SK-N-SH (cell line): ENCODE measurements around the gene USP13. TPM values are rescaled to one million over a fixed set of nuclear protein-coding genes. Genes with fewer than 3 reads are reported as not detected.

ENCODE experiments used
- CTCF ChIA-PET: fragments of 300-600, 350-600 bp; formaldehyde crosslinking; extraction: SDS; loops from one replicate; lab custom pipeline; 2021; lab: Yijun Ruan, JAX
- POLR2A ChIA-PET: fragments of 350-600 bp; sonication (Branson Sonifier 250); formaldehyde crosslinking; extraction: SDS; loops from one replicate; lab custom pipeline; 2020; ENCODE audit warnings: antibody characterized with exemption, inconsistent platforms; lab: Yijun Ruan, JAX
- DNase-seq: peaks from one replicate; pipeline ENCODE4 v3.0.0; 2012
- H2AFZ ChIP-seq: fragments of 200-600 bp; sonication (generic); 2 replicates; pipeline ENCODE4 v1.8.1; 2016; ENCODE audit warnings: antibody characterized with exemption, mild to moderate bottlenecking, low read depth
- H3F3A ChIP-seq: fragments of 200-600 bp; sonication (generic); replicated peaks from 2 replicates; pipeline ENCODE3; 2016; ENCODE audit warnings: antibody characterized with exemption, mild to moderate bottlenecking; ENCODE audit not compliant: insufficient read depth
- H3K27ac ChIP-seq, 2 experiments: fragments of 200-500 bp in 1 of 2; fragments of 200-600 bp in 1 of 2; sonication (Bioruptor generic) in 1 of 2; sonication (generic), shearing (Covaris generic) in 1 of 2; 2 replicates each; pipeline versions ENCODE4 v1.5.1 to v1.6.1; 2014 to 2016; ENCODE audit warnings: low read depth in 2 of 2, inconsistent platforms in 1 of 2, low read length in 1 of 2, mild to moderate bottlenecking in 1 of 2, mixed read lengths in 1 of 2
- H3K27me3 ChIP-seq: fragments of 200-600 bp; sonication (generic), shearing (Covaris generic); 2 replicates; pipeline ENCODE4 v1.6.1; 2016; ENCODE audit warnings: mixed run types; ENCODE audit not compliant: insufficient read depth
- H3K36me3 ChIP-seq, 2 experiments: fragments of 200-500 bp in 1 of 2; fragments of 200-600 bp in 1 of 2; sonication (Bioruptor generic) in 1 of 2; sonication (generic) in 1 of 2; replicated peaks in 1 of 2; 2 replicates each; pipeline versions ENCODE3 to v1.5.1; 2014 to 2016; ENCODE audit warnings: low read length in 1 of 2, mild to moderate bottlenecking in 1 of 2; ENCODE audit not compliant: insufficient read depth in 2 of 2, control insufficient read depth in 1 of 2
- H3K4me1 ChIP-seq, 2 experiments: fragments of 200-500 bp in 1 of 2; fragments of 200-600 bp in 1 of 2; sonication (Bioruptor generic) in 1 of 2; sonication (generic), shearing (Covaris generic) in 1 of 2; 2 replicates each; pipeline versions ENCODE4 v1.5.1 to v1.6.1; 2014 to 2016; ENCODE audit warnings: low read depth in 1 of 2, low read length in 1 of 2, mixed run types in 1 of 2; ENCODE audit not compliant: insufficient read depth in 2 of 2, control insufficient read depth in 1 of 2
- H3K4me2 ChIP-seq: fragments of 200-600 bp; sonication (generic), shearing (Covaris generic); 2 replicates; pipeline ENCODE4 v1.6.1; 2017; ENCODE audit warnings: mixed run types
- H3K4me3 ChIP-seq, 2 experiments: fragments of 200-500 bp in 1 of 2; fragments of 200-600 bp in 1 of 2; sonication (Bioruptor generic) in 1 of 2; sonication (generic), shearing (Covaris generic) in 1 of 2; 2 replicates each; pipeline versions ENCODE4 v1.5.1 to v1.8.1; 2014 to 2016; ENCODE audit warnings: low read depth in 2 of 2, inconsistent platforms in 1 of 2, low read length in 1 of 2, mild to moderate bottlenecking in 1 of 2, mixed read lengths in 1 of 2, moderate library complexity in 1 of 2
- H3K79me2 ChIP-seq: fragments of 200-600 bp; sonication (generic); 2 replicates; pipeline ENCODE4 v1.8.1; 2017; ENCODE audit warnings: mild to moderate bottlenecking; ENCODE audit not compliant: insufficient read depth
- H3K9ac ChIP-seq: fragments of 200-600 bp; sonication (generic); 2 replicates; pipeline ENCODE4 v1.6.1; 2017; ENCODE audit warnings: mixed run types
- H3K9me2 ChIP-seq: fragments of 200-600 bp; sonication (generic); 2 replicates; pipeline ENCODE4 v1.6.1; 2017; ENCODE audit warnings: mixed run types
- H3K9me3 ChIP-seq: fragments of 200-600 bp; sonication (generic); 2 replicates; pipeline ENCODE4 v1.6.1; 2017; ENCODE audit warnings: mixed run types, mild to moderate bottlenecking, moderate library complexity
- H4K20me1 ChIP-seq: fragments of 200-600 bp; sonication (generic); 2 replicates; pipeline ENCODE4 v1.6.1; 2017; ENCODE audit warnings: mild to moderate bottlenecking, mixed run types; ENCODE audit not compliant: insufficient read depth
- CTCF ChIP-seq: fragments of 200-600 bp; sonication (generic); IDR thresholded peaks from 2 replicates; pipeline ENCODE4 v1.6.1; 2017; ENCODE audit warnings: antibody characterized with exemption, mild to moderate bottlenecking, moderate library complexity
- EZH2phosphoT487 ChIP-seq: fragments of 200-600 bp; sonication (generic); IDR thresholded peaks from 2 replicates; pipeline ENCODE4 v1.6.1; 2017; ENCODE audit warnings: low read depth, mixed run types, mild to moderate bottlenecking, antibody characterized with exemption, moderate library complexity, borderline replicate concordance
- FOSL2 ChIP-seq: IDR thresholded peaks from 2 replicates; pipeline ENCODE4 v1.4.0; 2012; ENCODE audit warnings: low read depth, mild to moderate bottlenecking, moderate library complexity, borderline replicate concordance
- GABPA ChIP-seq: IDR thresholded peaks from 2 replicates; pipeline ENCODE4 v1.4.0; 2012; ENCODE audit warnings: low read depth, mild to moderate bottlenecking
- GATA2 ChIP-seq: sonication (generic); formaldehyde crosslinking; IDR thresholded peaks from 2 replicates; pipeline ENCODE4 v1.5.0; 2020; ENCODE audit warnings: mild to moderate bottlenecking, missing genetic modification reagents
- JUND ChIP-seq: IDR thresholded peaks from 2 replicates; pipeline ENCODE4 v1.4.0; 2012
- MAX ChIP-seq: IDR thresholded peaks from 2 replicates; pipeline ENCODE4 v1.4.0; 2012; ENCODE audit warnings: low read depth
- MXI1 ChIP-seq: IDR thresholded peaks from 2 replicates; pipeline ENCODE4 v1.6.1; 2012; ENCODE audit warnings: mild to moderate bottlenecking, low read depth, low read length, improper control_type of control experiment
- RFX5 ChIP-seq: IDR thresholded peaks from 2 replicates; pipeline ENCODE4 v1.6.1; 2012; ENCODE audit warnings: mild to moderate bottlenecking, improper control_type of control experiment, low read length
- RXRA ChIP-seq: IDR thresholded peaks from 2 replicates; pipeline ENCODE4 v1.4.0; 2012; ENCODE audit warnings: low read depth, mild to moderate bottlenecking, borderline replicate concordance
- TCF12 ChIP-seq: IDR thresholded peaks from 2 replicates; pipeline ENCODE4 v1.4.0; 2012
- TEAD4 ChIP-seq: IDR thresholded peaks from 2 replicates; pipeline ENCODE4 v1.4.0; 2012; ENCODE audit warnings: mild to moderate bottlenecking, borderline replicate concordance; ENCODE audit not compliant: insufficient read depth
- USF2 ChIP-seq: fragments of 150-350 bp; IDR thresholded peaks from 2 replicates; pipeline ENCODE4 v1.6.1; 2017; ENCODE audit warnings: antibody characterized with exemption, low read length, low read depth, borderline replicate concordance
- YY1 ChIP-seq: IDR thresholded peaks from 2 replicates; pipeline ENCODE4 v1.4.0; 2012; ENCODE audit warnings: low read depth, mild to moderate bottlenecking
- WGBS: methylation state at CpG from one replicate; pipeline ENCODE4 v1.1.6; 2017; ENCODE audit warnings: low lambda C conversion rate; 5-methylcytosine and 5-hydroxymethylcytosine counted together
- polyA plus RNA-seq, 3 experiments: library from polyadenylated mRNA; depleted of rRNA; stranded (reverse); fragments of >200 nt; gene quantifications; 2 replicates each; pipeline ENCODE4 v1.2.3, GENCODE V29; 2012
- TF ChIP-seq, protein P1 (sequence below): IDR thresholded peaks from 2 replicates; pipeline ENCODE4 v1.4.0; 2012; ENCODE audit warnings: low read depth, borderline replicate concordance

The USP13 gene
- polyA plus RNA-seq, 1 of the 3 experiments (the other 2 are of a cell fraction), result 8.2 TPM

DNA sequence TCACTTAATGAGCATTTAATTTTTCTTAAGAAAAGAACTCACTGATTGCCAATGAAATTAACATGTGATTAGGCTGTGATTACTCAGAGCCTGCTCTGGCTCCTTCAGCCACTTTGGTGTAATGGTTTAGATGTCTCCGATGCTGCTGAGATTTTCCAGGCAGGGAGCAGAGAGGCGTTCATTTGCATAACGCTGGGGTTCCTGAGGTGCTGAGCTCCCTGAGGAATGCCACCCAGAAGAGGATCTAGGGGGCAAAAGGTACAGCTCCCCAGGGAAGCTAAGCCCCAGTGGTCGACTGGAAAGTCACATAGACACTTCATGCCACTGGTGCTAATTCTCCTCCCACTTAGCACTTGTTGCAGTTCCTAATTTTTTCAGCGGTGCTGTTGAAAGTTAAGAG is 119.5 kb downstream of the USP13 start:
- H3K9me3 ChIP-seq, result no peaks in the 10 kb centered on the region
- no peaks in the 10 kb centered on the region for H3K9me2 ChIP-seq
- H2AFZ ChIP-seq, result no peak overlapping the region
- ChIA-PET CTCF (interaction anchor here (0.6 to 0.9 kb wide), 2 partner anchors 22 to 823 kb away, joined by 3 read pairs; no protein-coding TSS in a partner anchor), POLR2A (no interaction called here)
- no peaks in the 10 kb centered on the region for H3K27me3 ChIP-seq
- DNase-seq, result no peak
- no peak overlapping the region for H3K4me2 ChIP-seq
- no peaks in the 10 kb centered on the region for H3K79me2 ChIP-seq
- peaks cover 7 to 23% of the 10 kb centered on the region in 2 experiments for H3K4me1 ChIP-seq
- H3K9ac ChIP-seq, result no peak overlapping the region
- TF ChIP-seq RXRA (no peak), FOSL2 (no peak), TCF12 (no peak), EZH2phosphoT487 (no peak), USF2 (no peak), GABPA (no peak), RFX5 (no peak), MXI1 (no peak), GATA2 (CRISPR knock-in tag) (no peak), MAX (no peak), CTCF (no peak), TEAD4 (no peak), JUND (no peak), YY1 (no peak)
- TF ChIP-seq, protein P1, sequence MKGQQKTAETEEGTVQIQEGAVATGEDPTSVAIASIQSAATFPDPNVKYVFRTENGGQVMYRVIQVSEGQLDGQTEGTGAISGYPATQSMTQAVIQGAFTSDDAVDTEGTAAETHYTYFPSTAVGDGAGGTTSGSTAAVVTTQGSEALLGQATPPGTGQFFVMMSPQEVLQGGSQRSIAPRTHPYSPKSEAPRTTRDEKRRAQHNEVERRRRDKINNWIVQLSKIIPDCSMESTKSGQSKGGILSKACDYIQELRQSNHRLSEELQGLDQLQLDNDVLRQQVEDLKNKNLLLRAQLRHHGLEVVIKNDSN, result no peak
- 87% methylated on average over 5 of the region's 5 CpGs for WGBS
- H3K27ac ChIP-seq, result no peak overlapping the region
- H3F3A ChIP-seq, result peaks cover 13% of the 10 kb centered on the region
- no peak overlapping the region for H3K4me3 ChIP-seq
- peaks cover 14 to 28% of the 10 kb centered on the region in 2 experiments for H3K36me3 ChIP-seq
- no peaks in the 10 kb centered on the region for H4K20me1 ChIP-seq
